Measurements from ENCODE around the gene NRG2.

NRG2 gene

GRCh38 chr5:139806726-139807646, 236.1 kb downstream of the NRG2 start:
- DNase-seq = no peak

- DNase-seq = no peak
Observed at GRCh38 chr5:139806111-139806510, 237.0 kb downstream of the NRG2 start.

GRCh38 chr5:139805545-139805944, 237.6 kb downstream of the NRG2 start:
- DNase-seq = no peak

GRCh38 chr5:139804800-139805397, 238.2 kb downstream of the NRG2 start:
- no peak for DNase-seq

GRCh38 chr5:139803978-139804377, 239.1 kb downstream of the NRG2 start:
- DNase-seq = no peak

- no peak for DNase-seq
Observed at GRCh38 chr5:139799359-139799758, 243.7 kb downstream of the NRG2 start.

DNA sequence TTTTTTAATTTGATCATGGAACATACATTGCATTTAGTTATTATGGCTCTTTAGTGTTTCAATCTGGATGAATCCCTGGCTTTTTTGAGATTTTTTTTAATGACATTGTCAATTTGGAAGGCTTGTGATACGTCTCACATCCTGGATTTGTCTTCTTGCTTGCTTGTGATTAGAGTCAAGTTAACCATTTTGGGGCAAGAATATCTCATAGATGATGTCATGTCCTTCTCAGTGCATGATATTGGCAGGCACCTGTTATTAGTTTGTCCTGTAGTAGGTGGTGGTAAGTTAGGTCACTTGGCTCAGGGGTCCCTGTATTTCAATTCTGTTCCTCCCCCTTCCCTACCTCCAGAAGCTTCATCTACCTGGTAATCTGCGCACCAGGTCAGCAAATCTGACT, 244.2 kb downstream of the NRG2 start:
- no peak for DNase-seq

GRCh38 chr5:139797856-139798510, 245.1 kb downstream of the NRG2 start:
- no peak for DNase-seq

DNA sequence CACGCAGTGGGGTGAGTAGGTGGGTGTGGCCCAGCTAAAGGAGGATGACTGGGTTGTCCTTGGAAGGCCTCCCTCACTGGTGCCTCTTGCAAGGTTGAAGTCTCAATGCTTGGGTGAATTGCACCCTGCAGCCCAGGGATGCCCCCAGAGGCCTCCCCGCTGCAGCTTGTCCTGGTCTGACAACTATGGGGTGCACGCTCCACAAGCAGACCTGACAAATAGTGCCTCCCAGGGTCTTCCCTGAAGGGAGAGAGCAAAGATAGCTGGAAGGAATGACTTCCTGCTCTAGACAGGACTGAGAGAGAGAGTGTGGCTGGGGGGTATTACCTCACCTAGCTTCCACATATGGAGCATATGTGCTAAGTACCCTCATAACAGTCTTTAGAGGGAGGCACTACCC, 245.8 kb downstream of the NRG2 start:
- DNase-seq = no peak
